Measurements from ENCODE around the gene MRPL19.

Gene MRPL19

GRCh38 chr2:75616406-75616805 is 30.2 kb upstream of the MRPL19 start:
- DNase-seq (ENCODE audit: low read depth in 2 of 2) = no peak

- DNase-seq (ENCODE audit: low read depth in 2 of 2) = no peak
These were observed 29.6 kb upstream of the MRPL19 start for GRCh38 chr2:75616933-75617332.

GRCh38 chr2:75619956-75620740 is 26.4 kb upstream of the MRPL19 start:
- DNase-seq (ENCODE audit: low read depth in 2 of 2) = no peak

GRCh38 chr2:75621228-75621627 is 25.4 kb upstream of the MRPL19 start:
- DNase-seq (ENCODE audit: low read depth in 2 of 2) = no peak

GRCh38 chr2:75622500-75622899 is 24.1 kb upstream of the MRPL19 start:
- no peak for DNase-seq (ENCODE audit: low read depth in 2 of 2)

- DNase-seq (ENCODE audit: low read depth in 2 of 2) = no peak
These were observed 23.7 kb upstream of the MRPL19 start for GRCh38 chr2:75622929-75623328.

GRCh38 chr2:75627902-75628504 is 18.6 kb upstream of the MRPL19 start:
- peak; percentile 37 to 60 for DNase-seq (ENCODE audit: low read depth in 2 of 2)

- DNase-seq (ENCODE audit: low read depth in 2 of 2) = no peak
These were observed 14.4 kb upstream of the MRPL19 start for GRCh38 chr2:75632091-75632701.

- DNase-seq (ENCODE audit: low read depth in 2 of 2) = no peak
These were observed 13.8 kb upstream of the MRPL19 start for GRCh38 chr2:75632813-75633212.

GRCh38 chr2:75633620-75634019 is 13.0 kb upstream of the MRPL19 start:
- no peak for DNase-seq (ENCODE audit: low read depth in 2 of 2)

GRCh38 chr2:75634945-75635344 is 11.6 kb upstream of the MRPL19 start:
- no peak for DNase-seq (ENCODE audit: low read depth in 2 of 2)

- DNase-seq (ENCODE audit: low read depth in 2 of 2) = no peak
These were observed 9.0 kb upstream of the MRPL19 start for GRCh38 chr2:75637568-75637967.

- peak; percentile 24 to 53 for DNase-seq (ENCODE audit: low read depth in 2 of 2)
These were observed 5.9 kb upstream of the MRPL19 start for GRCh38 chr2:75640621-75641121.

- DNase-seq (ENCODE audit: low read depth in 2 of 2) = no peak
These were observed 5.0 kb upstream of the MRPL19 start for GRCh38 chr2:75641587-75641986.

- no peak for DNase-seq (ENCODE audit: low read depth in 2 of 2)
These were observed 2.6 kb upstream of the MRPL19 start for GRCh38 chr2:75643980-75644379.

GRCh38 chr2:75645643-75646042 is 940 bp upstream of the MRPL19 start:
- no peak for DNase-seq (ENCODE audit: low read depth in 2 of 2)

GRCh38 chr2:75646090-75646582 is 447 bp upstream of the MRPL19 start:
- DNase-seq (ENCODE audit: low read depth in 2 of 2) = no peak

- no peak for DNase-seq (ENCODE audit: low read depth in 2 of 2)
These were observed 1.2 kb downstream of the MRPL19 start for GRCh38 chr2:75647771-75648170.

GRCh38 chr2:75654012-75654411 is 7.4 kb downstream of the MRPL19 start:
- no peak for DNase-seq (ENCODE audit: low read depth in 2 of 2)

- DNase-seq (ENCODE audit: low read depth in 2 of 2) = no peak
These were observed 9.3 kb downstream of the MRPL19 start for GRCh38 chr2:75655861-75656260.

- no peak for DNase-seq (ENCODE audit: low read depth in 2 of 2)
These were observed 10.0 kb downstream of the MRPL19 start for GRCh38 chr2:75656563-75656962.

GRCh38 chr2:75657798-75658197 is 11.2 kb downstream of the MRPL19 start:
- DNase-seq (ENCODE audit: low read depth in 2 of 2) = no peak

GRCh38 chr2:75666911-75667310 is 20.3 kb downstream of the MRPL19 start:
- DNase-seq (ENCODE audit: low read depth in 2 of 2) = no peak
